Embryonic facial prominence (tissue), 1 donor: ENCODE data around the gene DDX17.
"Not testable (repeated sequence)": the region's sequence is repeated elsewhere in the genome, so short reads cannot be mapped to it uniquely, and the experiment has no call there.

Experiments
- DNase-seq: peaks from one replicate; pipeline ENCODE4 v3.0.0-alpha.2; 2016; ENCODE audit errors: extremely low spot score

The DDX17 gene

GRCh38 chr22:38491707-38492348 lies 14.3 kb downstream of the DDX17 start:
- DNase-seq: no peak

DNA sequence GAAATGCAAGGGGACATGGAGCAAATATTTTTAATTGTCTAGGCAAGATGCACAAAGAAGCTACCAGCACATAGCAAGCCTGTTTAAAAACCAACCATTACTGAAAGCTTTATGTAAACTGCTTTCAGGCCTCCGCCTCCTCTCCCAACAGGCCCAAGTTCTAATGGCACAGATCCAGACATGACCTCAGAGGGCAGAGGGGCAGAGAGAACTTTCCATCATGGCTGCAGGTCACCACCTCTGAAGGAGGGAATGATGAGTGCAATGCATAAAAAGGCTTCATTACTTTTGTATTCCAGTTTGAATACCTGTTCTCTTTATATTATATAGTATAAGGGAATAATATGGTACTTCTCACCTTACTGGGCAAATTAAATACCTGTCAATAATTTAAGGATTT lies 15.2 kb downstream of the DDX17 start:
- no peak for DNase-seq

GRCh38 chr22:38490475-38490874 lies 15.6 kb downstream of the DDX17 start:
- DNase-seq: no peak

DNA sequence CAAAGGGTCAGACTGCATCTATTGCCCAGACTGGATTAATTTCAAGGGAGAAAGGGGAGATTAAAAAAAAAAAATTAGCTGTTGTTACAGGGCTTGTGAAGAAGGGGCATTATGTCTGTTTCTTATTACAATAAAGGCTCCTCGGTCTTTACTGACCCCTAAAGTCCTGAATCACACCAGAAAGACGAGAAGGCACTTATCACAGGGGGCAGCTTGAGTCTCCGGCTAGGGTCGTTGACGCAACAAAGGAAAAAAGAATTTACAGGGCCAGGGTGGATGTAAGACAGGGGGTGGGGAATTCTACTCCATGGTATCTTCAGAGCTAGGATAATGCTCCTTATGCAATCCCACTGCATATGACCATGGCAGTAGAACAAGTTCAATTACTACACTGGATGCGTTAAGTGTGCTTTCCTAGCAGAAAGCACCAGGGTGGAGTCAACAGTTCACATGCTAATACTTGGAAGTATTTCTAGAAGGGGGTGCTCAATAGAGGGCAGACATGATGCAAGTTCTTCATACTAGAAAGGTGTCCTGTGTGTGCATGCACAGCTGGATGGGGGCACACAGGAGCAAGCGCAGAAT lies 16.5 kb downstream of the DDX17 start:
- DNase-seq: no peak

- no peak for DNase-seq
Observed at GRCh38 chr22:38489142-38489541, 17.0 kb downstream of the DDX17 start.

- no peak for DNase-seq
Observed at GRCh38 chr22:38487946-38488345, 18.2 kb downstream of the DDX17 start.

DNA sequence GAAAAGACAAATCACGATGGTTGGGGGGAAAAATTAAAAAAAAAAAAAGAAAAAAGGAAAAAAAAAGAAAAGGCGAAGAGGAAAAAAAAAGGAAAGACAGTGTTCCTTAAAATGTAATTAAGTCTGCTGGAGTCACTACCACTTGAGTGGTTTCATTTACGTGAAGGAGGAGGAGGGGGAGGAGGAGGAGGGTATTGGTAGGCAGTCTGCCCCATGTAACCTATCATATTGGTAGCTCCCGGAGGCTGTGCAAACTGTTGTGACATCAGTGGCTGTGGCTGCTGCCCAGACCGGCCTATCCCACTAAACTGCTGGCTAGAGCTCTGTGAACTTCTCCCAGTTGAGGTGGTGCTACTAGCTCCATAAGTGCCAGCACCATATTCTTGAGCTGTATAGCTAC lies 20.3 kb downstream of the DDX17 start:
- DNase-seq: no peak

- DNase-seq: no peak
Observed at GRCh38 chr22:38484244-38484643, 21.9 kb downstream of the DDX17 start.

DNA sequence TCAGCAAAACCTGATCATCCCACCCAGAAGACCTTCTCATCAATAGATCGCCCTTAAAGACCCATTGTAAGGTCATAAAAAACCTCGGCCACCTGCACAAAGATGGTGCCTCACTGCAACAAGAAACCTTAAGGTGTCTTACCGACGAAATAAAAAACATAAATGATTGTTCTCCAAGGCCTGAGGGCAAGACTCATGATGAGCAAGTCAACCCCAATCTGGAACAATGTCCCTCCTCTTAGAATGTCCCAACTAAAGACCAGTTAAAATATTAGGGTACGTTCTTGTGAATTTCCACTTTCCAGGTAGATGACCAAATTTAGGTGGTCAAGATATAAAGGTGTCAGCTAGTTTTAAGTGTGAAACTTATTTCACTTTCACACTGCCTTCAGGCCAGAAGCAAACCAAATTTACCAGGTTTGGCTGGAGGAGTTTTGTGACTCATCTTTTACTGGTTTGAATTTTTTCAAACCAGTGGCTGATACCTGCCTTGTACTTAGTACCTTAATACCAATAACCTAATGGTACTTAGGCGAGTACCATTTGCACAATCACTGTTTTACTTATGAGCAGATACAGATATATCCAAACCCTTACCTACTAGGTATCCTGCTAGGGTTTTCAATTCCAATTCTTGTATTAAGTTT lies 23.3 kb downstream of the DDX17 start:
- DNase-seq: no peak

DNA sequence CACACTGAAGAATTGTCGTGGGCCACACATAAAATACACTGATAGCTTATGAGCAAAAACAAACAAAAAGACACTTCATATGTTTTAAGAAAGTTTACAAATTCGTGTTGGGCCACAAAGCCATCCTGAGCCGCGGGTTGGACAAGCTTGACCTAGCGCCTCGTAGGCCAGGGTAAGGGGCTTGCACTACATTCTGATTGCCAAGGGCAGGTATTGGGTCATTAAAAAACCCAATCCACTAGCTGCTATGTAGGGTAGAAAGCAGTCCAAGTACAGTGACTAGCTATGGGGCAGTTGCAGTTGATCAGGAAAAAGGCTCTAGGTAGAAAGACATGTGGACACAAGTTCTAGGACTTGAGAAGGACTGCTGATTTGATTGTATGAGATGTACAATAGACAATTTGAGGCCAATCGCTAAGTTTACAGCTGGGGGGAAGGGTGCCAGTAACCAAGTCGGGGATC lies 24.2 kb downstream of the DDX17 start:
- no peak for DNase-seq

DNA sequence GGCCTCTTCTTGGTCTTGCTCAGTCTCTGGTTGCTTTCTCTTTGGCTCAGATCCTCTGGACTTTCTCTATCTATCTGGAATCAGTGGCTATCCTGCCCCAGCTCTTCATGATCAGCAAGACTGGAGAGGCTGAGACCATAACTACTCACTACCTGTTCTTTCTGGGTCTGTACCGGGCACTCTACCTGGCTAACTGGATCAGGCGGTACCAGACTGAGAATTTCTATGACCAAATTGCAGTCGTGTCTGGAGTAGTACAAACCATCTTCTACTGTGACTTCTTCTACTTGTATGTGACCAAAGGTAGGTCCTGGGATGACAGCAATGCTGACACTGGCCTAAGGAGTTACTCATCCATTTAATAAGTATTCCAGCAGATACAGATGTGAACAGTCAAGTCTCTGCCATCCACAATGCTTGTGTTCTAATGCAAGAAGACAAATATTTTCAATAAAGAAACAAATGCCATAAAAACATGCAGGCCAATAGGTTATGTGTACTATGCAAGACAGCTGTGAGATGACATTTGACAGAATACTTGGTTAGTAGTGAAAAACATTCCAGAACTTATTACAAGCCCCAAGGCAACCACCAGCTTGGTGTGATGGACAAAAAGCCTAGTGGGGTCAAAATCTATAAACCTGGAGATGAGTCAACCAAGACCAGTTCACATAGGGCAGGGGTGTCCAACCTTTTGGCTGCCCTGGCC lies 24.8 kb downstream of the DDX17 start:
- no peak for DNase-seq

GRCh38 chr22:38479096-38479837 lies 26.8 kb downstream of the DDX17 start:
- no peak for DNase-seq

GRCh38 chr22:38477585-38477984 lies 28.5 kb downstream of the DDX17 start:
- DNase-seq: no peak

- no peak for DNase-seq
Observed at GRCh38 chr22:38474003-38474607, 32.0 kb downstream of the DDX17 start.

GRCh38 chr22:38471237-38471636 lies 34.9 kb downstream of the DDX17 start:
- DNase-seq: no peak

GRCh38 chr22:38470179-38470578 lies 35.9 kb downstream of the DDX17 start:
- DNase-seq: not testable (repeated sequence)

- DNase-seq: no peak
Observed at GRCh38 chr22:38469306-38469781, 36.8 kb downstream of the DDX17 start.

DNA sequence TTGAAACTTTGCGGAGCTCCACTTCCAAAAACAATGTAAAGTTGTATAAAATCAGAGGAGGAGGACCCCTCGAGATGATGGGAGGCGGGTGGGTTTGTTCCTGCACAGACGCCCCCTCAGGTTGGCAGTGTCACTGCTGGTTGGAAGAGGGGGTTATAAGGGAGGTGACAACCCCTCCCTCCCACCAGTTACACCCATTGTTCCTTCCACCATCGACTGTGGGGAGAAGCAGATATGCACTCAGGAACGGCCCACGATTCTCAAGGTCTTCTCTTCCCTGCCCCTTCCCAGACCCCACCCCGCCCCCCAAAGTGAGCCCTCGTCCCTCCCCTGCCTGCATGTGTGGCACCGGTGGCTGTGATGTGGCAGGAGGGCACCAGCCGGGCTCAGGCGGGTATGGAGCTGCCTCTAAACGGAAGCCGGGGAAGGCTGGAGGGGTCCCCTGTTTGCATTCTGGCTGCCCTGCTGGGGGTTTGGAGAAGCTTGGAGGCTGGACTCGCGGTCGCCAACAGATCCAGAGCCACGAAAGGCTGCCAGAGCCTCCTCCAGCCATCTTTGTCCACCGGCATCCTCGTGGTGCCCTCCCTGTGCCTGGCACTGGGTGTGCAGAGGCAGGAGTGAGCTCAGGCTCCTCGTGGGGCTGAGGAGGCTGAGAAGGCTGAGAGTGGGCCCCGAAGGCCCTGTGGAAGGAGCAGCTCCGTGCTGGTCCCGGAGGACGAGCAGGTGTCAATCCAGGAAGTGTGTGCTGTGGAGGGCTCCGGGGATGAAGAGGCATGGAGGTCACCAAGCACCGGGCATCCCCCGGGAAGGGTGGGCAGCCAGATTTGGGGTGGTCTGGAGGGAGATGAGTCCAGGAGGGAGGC lies 37.4 kb downstream of the DDX17 start:
- no peak for DNase-seq

- no peak for DNase-seq
Observed at GRCh38 chr22:38467904-38468442, 38.1 kb downstream of the DDX17 start, which contains the start of gene KDELR3. Gene KDELR3 (plus strand): TSS chr22:38468096. CDS start chr22:38468234, 138 bp downstream.

GRCh38 chr22:38467438-38467903 lies 38.6 kb downstream of the DDX17 start:
- no peak for DNase-seq
